Transverse colon (tissue), 4 donors: Measurements from ENCODE around the gene DDR2.

ENCODE experiments used
- POLR2A ChIP-seq: fragments of 450-650 bp; IDR thresholded peaks from one replicate; pipeline ENCODE4 v1.6.1; 2016; ENCODE audit warnings: antibody characterized with exemption, mild to moderate bottlenecking, moderate library complexity
- POLR2AphosphoS5 ChIP-seq, 3 donors: sonication (generic); formaldehyde crosslinking; IDR thresholded peaks; one replicate each; pipeline ENCODE4 v1.6.1; 2016; ENCODE audit warnings: antibody characterized with exemption in 3 of 3
- TF ChIP-seq, protein P1 (sequence below), 5 experiments: fragments of 200-600 bp in 3 of 5; fragments of 450-650 bp in 2 of 5; sonication (generic) in 3 of 5; IDR thresholded peaks; 1 replicate in 2 of 5; 2 replicates in 3 of 5; pipeline ENCODE4 v1.5.1; 2016 to 2017; ENCODE audit warnings: antibody characterized with exemption in 5 of 5, inconsistent platforms in 3 of 5, mild to moderate bottlenecking in 2 of 5, moderate library complexity in 1 of 5

DNA sequence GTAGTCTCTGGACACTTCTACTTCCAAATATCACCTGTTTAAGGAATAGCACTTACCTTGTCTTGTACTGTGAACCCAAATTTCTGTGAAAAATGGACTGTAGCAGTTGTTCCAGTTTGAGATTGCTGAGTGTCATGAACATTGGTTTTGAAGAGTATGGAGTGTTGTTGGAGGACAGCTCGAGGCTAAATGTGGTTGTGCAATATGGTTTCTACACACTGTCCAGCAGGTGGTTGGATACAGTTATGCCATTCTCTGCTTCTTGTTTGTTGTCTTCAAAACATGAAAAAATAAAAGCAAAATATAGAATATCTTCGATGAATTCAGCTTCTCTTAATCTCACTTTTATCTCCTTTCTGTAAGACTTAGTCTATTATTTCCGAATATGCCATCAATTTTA is 67.1 kb downstream of the DDR2 start:
- TF ChIP-seq, protein P1, sequence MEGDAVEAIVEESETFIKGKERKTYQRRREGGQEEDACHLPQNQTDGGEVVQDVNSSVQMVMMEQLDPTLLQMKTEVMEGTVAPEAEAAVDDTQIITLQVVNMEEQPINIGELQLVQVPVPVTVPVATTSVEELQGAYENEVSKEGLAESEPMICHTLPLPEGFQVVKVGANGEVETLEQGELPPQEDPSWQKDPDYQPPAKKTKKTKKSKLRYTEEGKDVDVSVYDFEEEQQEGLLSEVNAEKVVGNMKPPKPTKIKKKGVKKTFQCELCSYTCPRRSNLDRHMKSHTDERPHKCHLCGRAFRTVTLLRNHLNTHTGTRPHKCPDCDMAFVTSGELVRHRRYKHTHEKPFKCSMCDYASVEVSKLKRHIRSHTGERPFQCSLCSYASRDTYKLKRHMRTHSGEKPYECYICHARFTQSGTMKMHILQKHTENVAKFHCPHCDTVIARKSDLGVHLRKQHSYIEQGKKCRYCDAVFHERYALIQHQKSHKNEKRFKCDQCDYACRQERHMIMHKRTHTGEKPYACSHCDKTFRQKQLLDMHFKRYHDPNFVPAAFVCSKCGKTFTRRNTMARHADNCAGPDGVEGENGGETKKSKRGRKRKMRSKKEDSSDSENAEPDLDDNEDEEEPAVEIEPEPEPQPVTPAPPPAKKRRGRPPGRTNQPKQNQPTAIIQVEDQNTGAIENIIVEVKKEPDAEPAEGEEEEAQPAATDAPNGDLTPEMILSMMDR (IDR thresholded peaks at IDR 0.05): no peak
- no peak for TF ChIP-seq POLR2AphosphoS5 (IDR thresholded peaks at IDR 0.05)
- no peak for TF ChIP-seq POLR2A
